SU-DHL-6 (cell line): Measurements from ENCODE around the gene ARL6IP5.

Experiments used
- CTCF ChIP-seq: fragments of 200-600 bp; sonication (generic); IDR thresholded peaks from one replicate; pipeline ENCODE4 v1.5.1; 2017; ENCODE audit warnings: antibody characterized with exemption, mild to moderate bottlenecking, low read length, moderate library complexity; ENCODE audit not compliant: insufficient read depth, poor library complexity, severe bottlenecking
- EZH2phosphoT487 ChIP-seq: fragments of 200-600 bp; sonication (generic), shearing (Covaris generic); conservative IDR thresholded peaks from 2 replicates; pipeline ENCODE4 v1.6.1; 2018; ENCODE audit warnings: mild to moderate bottlenecking, antibody characterized with exemption, low read length, moderate library complexity, mixed read lengths

- TF ChIP-seq CTCF: no peak
- no peak for TF ChIP-seq EZH2phosphoT487
Observed at GRCh38 chr3:69084326-69085167, at the start of gene ARL6IP5.
